ENCODE data around the gene SLC38A4. TPM values are rescaled to one million over a fixed set of nuclear protein-coding genes. Genes with fewer than 3 reads are reported as not detected.
"Not testable (repeated sequence)": the region's sequence is repeated elsewhere in the genome, so short reads cannot be mapped to it uniquely, and the experiment has no call there.

The SLC38A4 gene
- total RNA-seq, 1 experiment from 2014 or later: 0.09 TPM

GRCh38 chr12:46744283-46744682 lies 81.5 kb downstream of the SLC38A4 start:
- no peaks in the 10 kb centered on the region for H3K27me3 ChIP-seq (ENCODE audit: insufficient read depth, low read depth)
- no peak overlapping the region for H3K4me2 ChIP-seq
- H3K36me3 ChIP-seq (ENCODE audit: low read depth): no peaks in the 10 kb centered on the region
- H4K20me1 ChIP-seq (ENCODE audit: insufficient read depth): no peaks in the 10 kb centered on the region
- no peak overlapping the region for H2AFZ ChIP-seq
- no peak overlapping the region for H3K4me3 ChIP-seq
- intact Hi-C loops (cut with micrococcal nuclease; ENCODE audit: unreplicated experiment): no loop called here
- ChIA-PET POLR2A (ENCODE audit: unreplicated experiment) (no interaction called here), CTCF (no interaction called here)
- no peak for TF ChIP-seq EZH2 (IDR thresholded peaks at IDR 0.05; ENCODE audit: low read depth)
- TF ChIP-seq, protein P1, sequence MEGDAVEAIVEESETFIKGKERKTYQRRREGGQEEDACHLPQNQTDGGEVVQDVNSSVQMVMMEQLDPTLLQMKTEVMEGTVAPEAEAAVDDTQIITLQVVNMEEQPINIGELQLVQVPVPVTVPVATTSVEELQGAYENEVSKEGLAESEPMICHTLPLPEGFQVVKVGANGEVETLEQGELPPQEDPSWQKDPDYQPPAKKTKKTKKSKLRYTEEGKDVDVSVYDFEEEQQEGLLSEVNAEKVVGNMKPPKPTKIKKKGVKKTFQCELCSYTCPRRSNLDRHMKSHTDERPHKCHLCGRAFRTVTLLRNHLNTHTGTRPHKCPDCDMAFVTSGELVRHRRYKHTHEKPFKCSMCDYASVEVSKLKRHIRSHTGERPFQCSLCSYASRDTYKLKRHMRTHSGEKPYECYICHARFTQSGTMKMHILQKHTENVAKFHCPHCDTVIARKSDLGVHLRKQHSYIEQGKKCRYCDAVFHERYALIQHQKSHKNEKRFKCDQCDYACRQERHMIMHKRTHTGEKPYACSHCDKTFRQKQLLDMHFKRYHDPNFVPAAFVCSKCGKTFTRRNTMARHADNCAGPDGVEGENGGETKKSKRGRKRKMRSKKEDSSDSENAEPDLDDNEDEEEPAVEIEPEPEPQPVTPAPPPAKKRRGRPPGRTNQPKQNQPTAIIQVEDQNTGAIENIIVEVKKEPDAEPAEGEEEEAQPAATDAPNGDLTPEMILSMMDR (conservative IDR thresholded peaks at IDR 0.05): no peak
- H3K9me2 ChIP-seq (ENCODE audit: insufficient read depth): no peaks in the 10 kb centered on the region
- no peaks in the 10 kb centered on the region for H3K4me1 ChIP-seq (replicated peaks; ENCODE audit: insufficient read depth)
- BruUV-seq (replicated peaks): no TSS peak
- no peak for DNase-seq
- H3K9me3 ChIP-seq (ENCODE audit: insufficient read depth, low read depth): peaks cover 9% of the 10 kb centered on the region; the same call in 1 of the 2 replicates
- no peaks in the 10 kb centered on the region for H3F3A ChIP-seq (ENCODE audit: insufficient read depth, low read depth)
- no peak overlapping the region for H3K27ac ChIP-seq
- no peaks in the 10 kb centered on the region for H3K79me2 ChIP-seq (ENCODE audit: low read depth)

GRCh38 chr12:46743456-46743855 lies 82.3 kb downstream of the SLC38A4 start:
- H3K27me3 ChIP-seq (ENCODE audit: insufficient read depth, low read depth): no peaks in the 10 kb centered on the region
- H3K4me3 ChIP-seq: no peak overlapping the region
- H3K27ac ChIP-seq: no peak overlapping the region
- no peaks in the 10 kb centered on the region for H4K20me1 ChIP-seq (ENCODE audit: insufficient read depth)
- H3K4me1 ChIP-seq (replicated peaks; ENCODE audit: insufficient read depth): no peaks in the 10 kb centered on the region
- H3F3A ChIP-seq (ENCODE audit: insufficient read depth, low read depth): no peaks in the 10 kb centered on the region
- H3K4me2 ChIP-seq: no peak overlapping the region
- no peak for TF ChIP-seq EZH2 (IDR thresholded peaks at IDR 0.05; ENCODE audit: low read depth)
- TF ChIP-seq, protein P1 (conservative IDR thresholded peaks at IDR 0.05): no peak
- H3K9me3 ChIP-seq (ENCODE audit: insufficient read depth, low read depth): peaks cover 9% of the 10 kb centered on the region; the same call in 1 of the 2 replicates
- DNase-seq: no peak
- no peaks in the 10 kb centered on the region for H3K9me2 ChIP-seq (ENCODE audit: insufficient read depth)
- no TSS peak for BruUV-seq (replicated peaks)
- CTCF ChIA-PET: no interaction called here
- POLR2A ChIA-PET (ENCODE audit: unreplicated experiment): no interaction called here
- no peak overlapping the region for H2AFZ ChIP-seq
- no peaks in the 10 kb centered on the region for H3K79me2 ChIP-seq (ENCODE audit: low read depth)
- H3K36me3 ChIP-seq (ENCODE audit: low read depth): no peaks in the 10 kb centered on the region
- intact Hi-C loops (cut with micrococcal nuclease; ENCODE audit: unreplicated experiment): no loop called here

DNA sequence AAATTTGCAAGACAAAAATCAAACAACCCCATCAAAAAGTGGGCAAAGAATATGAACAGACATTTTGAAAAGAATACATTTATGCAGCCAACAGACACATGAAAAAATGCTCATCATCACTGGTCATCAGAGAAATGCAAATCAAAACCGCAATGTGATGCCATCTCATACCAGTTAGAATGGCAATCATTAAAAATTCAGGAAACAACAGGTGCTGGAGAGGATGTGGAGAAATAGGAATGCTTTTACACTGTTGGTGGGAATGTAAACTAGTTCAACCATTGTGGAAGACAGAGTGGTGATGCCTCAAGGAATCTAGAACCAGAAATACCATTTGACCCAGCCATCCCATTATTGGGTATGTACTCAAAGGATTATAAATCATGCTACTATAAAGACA lies 83.5 kb downstream of the SLC38A4 start:
- H3K79me2 ChIP-seq (ENCODE audit: low read depth); H3K27me3 ChIP-seq (ENCODE audit: insufficient read depth, low read depth); DNase-seq; H3K27ac ChIP-seq; H3K9me2 ChIP-seq (ENCODE audit: insufficient read depth); H3F3A ChIP-seq (ENCODE audit: insufficient read depth, low read depth); intact Hi-C loops (cut with micrococcal nuclease; ENCODE audit: unreplicated experiment); H2AFZ ChIP-seq; H3K4me3 ChIP-seq; H3K4me2 ChIP-seq; POLR2A ChIA-PET (ENCODE audit: unreplicated experiment); H3K36me3 ChIP-seq (ENCODE audit: low read depth); BruUV-seq (replicated peaks); H4K20me1 ChIP-seq (ENCODE audit: insufficient read depth); H3K4me1 ChIP-seq (replicated peaks; ENCODE audit: insufficient read depth); H3K9me3 ChIP-seq (ENCODE audit: insufficient read depth, low read depth); CTCF ChIA-PET: not testable (repeated sequence)

- H3K4me2 ChIP-seq: no peak overlapping the region
- H3K36me3 ChIP-seq (ENCODE audit: low read depth): no peaks in the 10 kb centered on the region
- DNase-seq: no peak
- no peaks in the 10 kb centered on the region for H3K9me2 ChIP-seq (ENCODE audit: insufficient read depth)
- H3F3A ChIP-seq (ENCODE audit: insufficient read depth, low read depth): no peaks in the 10 kb centered on the region
- no peak overlapping the region for H2AFZ ChIP-seq
- POLR2A ChIA-PET (ENCODE audit: unreplicated experiment): no interaction called here
- intact Hi-C loops (cut with micrococcal nuclease; ENCODE audit: unreplicated experiment): no loop called here
- H3K79me2 ChIP-seq (ENCODE audit: low read depth): no peaks in the 10 kb centered on the region
- H3K27ac ChIP-seq: no peak overlapping the region
- H3K27me3 ChIP-seq (ENCODE audit: insufficient read depth, low read depth): no peaks in the 10 kb centered on the region
- H4K20me1 ChIP-seq (ENCODE audit: insufficient read depth): no peaks in the 10 kb centered on the region
- BruUV-seq (replicated peaks): no TSS peak
- no peak for TF ChIP-seq EZH2 (IDR thresholded peaks at IDR 0.05; ENCODE audit: low read depth)
- TF ChIP-seq, protein P1 (conservative IDR thresholded peaks at IDR 0.05): no peak
- H3K9me3 ChIP-seq (ENCODE audit: insufficient read depth, low read depth): no peaks in the 10 kb centered on the region
- H3K4me1 ChIP-seq (replicated peaks; ENCODE audit: insufficient read depth): no peaks in the 10 kb centered on the region
- CTCF ChIA-PET: no interaction called here
- no peak overlapping the region for H3K4me3 ChIP-seq
Observed at GRCh38 chr12:46725332-46725731, 100.5 kb downstream of the SLC38A4 start.

Data from PC-9 (cell line).